ENCODE measurements around the gene SMIM8. TPM values are rescaled to one million over a fixed set of nuclear protein-coding genes. Genes with fewer than 3 reads are reported as not detected.

Gene SMIM8
- total RNA-seq, 1 donor from 2014 or later, result 22.5 TPM

GRCh38 chr6:87333033-87333432 is 10.6 kb downstream of the SMIM8 start:
- no peak for TF ChIP-seq CTCF (IDR thresholded peaks at IDR 0.05; ENCODE audit: partially characterized antibody, unreplicated experiment)
- Mint-ChIP-seq H3K4me1 (ENCODE audit: low read depth, unreplicated experiment) (peaks cover 8% of the 10 kb centered on the region), H3K9me3 (ENCODE audit: unreplicated experiment) (peaks cover 3% of the 10 kb centered on the region), H3K36me3 (ENCODE audit: unreplicated experiment) (peaks cover 5% of the 10 kb centered on the region), H3K27ac (ENCODE audit: unreplicated experiment) (no peak overlapping the region), H3K27me3 (ENCODE audit: unreplicated experiment) (no peaks in the 10 kb centered on the region), H3K4me3 (ENCODE audit: unreplicated experiment) (no peak overlapping the region)
- DNase-seq, result no peak

GRCh38 chr6:87333591-87334181 is 11.3 kb downstream of the SMIM8 start:
- Mint-ChIP-seq H3K4me1 (ENCODE audit: low read depth, unreplicated experiment) (peaks cover 8% of the 10 kb centered on the region), H3K9me3 (ENCODE audit: unreplicated experiment) (peaks cover 3% of the 10 kb centered on the region), H3K27ac (ENCODE audit: unreplicated experiment) (no peak overlapping the region), H3K4me3 (ENCODE audit: unreplicated experiment) (no peak overlapping the region), H3K27me3 (ENCODE audit: unreplicated experiment) (no peaks in the 10 kb centered on the region), H3K36me3 (ENCODE audit: unreplicated experiment) (peaks cover 5% of the 10 kb centered on the region)
- no peak for TF ChIP-seq CTCF (IDR thresholded peaks at IDR 0.05; ENCODE audit: partially characterized antibody, unreplicated experiment)
- DNase-seq, result no peak

DNA sequence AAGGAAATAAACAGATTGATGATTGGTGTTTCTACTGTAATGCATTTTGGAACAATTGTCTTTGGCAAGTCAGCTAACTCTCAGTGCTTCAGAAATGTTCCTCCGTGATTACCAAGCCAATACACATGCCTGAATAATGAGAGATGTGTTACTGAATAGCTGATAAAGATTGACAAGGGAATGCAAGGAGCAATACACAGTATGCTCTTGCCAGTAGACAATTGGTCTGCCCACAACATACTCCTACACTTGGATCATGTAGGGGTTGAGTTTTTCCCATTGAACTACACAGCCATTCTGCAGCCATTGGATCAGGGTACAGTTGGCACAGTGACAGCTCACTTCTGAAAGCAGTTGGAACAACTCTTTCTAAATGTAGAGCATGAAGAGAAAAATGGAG is 12.3 kb downstream of the SMIM8 start:
- no peak for TF ChIP-seq CTCF (IDR thresholded peaks at IDR 0.05; ENCODE audit: partially characterized antibody, unreplicated experiment)
- Mint-ChIP-seq H3K4me3 (ENCODE audit: unreplicated experiment) (no peak overlapping the region), H3K9me3 (ENCODE audit: unreplicated experiment) (no peaks in the 10 kb centered on the region), H3K27ac (ENCODE audit: unreplicated experiment) (no peak overlapping the region), H3K4me1 (ENCODE audit: low read depth, unreplicated experiment) (peaks cover 5% of the 10 kb centered on the region), H3K36me3 (ENCODE audit: unreplicated experiment) (no peaks in the 10 kb centered on the region), H3K27me3 (ENCODE audit: unreplicated experiment) (no peaks in the 10 kb centered on the region)
- no peak for DNase-seq

GRCh38 chr6:87336367-87336766 is 14.0 kb downstream of the SMIM8 start:
- no peak for DNase-seq
- no peak overlapping the region for H3K4me3 Mint-ChIP-seq (ENCODE audit: unreplicated experiment)

More at GRCh38 chr6:87336367-87336766, 14.0 kb downstream of the SMIM8 start:
- Mint-ChIP-seq H3K4me1 (ENCODE audit: low read depth, unreplicated experiment) (peaks cover 9% of the 10 kb centered on the region), H3K36me3 (ENCODE audit: unreplicated experiment) (no peaks in the 10 kb centered on the region), H3K27me3 (ENCODE audit: unreplicated experiment) (no peaks in the 10 kb centered on the region), H3K9me3 (ENCODE audit: unreplicated experiment) (no peaks in the 10 kb centered on the region), H3K27ac (ENCODE audit: unreplicated experiment) (no peak overlapping the region)
- no peak for TF ChIP-seq CTCF (IDR thresholded peaks at IDR 0.05; ENCODE audit: partially characterized antibody, unreplicated experiment)
